ENCODE results near the gene SCT. TPM values are rescaled to one million over a fixed set of nuclear protein-coding genes. Genes with fewer than 3 reads are reported as not detected.

The SCT gene
- total RNA-seq, 1 donor from 2014 or later = not detected

DNA sequence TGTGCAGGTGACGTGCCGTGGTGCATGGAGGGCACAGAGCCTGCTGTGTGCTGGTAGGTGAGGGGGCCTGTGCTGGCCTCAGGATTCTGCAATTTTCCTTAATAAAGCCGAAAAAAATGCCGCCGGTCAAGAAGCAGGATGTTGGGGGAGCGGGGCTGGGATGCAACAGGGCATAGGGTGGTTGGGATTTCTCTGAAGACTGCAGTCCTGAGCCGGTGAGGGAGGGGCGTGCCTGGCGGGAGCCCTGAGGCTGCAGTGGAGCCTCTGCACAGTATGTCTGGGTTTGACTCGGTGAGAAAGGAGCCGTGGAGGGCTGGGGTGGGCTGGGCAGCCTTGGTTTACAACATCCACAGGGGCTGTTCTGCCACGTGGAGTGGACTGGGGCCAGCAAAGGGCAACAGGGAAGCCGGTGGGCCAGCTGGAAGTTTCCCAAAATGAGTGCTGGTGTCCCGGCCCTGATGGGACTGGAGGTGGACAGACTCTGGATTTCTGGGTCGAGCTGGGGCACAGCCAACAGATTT is 3.6 kb downstream of the SCT start:
- no peaks in the 10 kb centered on the region for H3K36me3 ChIP-seq
- DNase-seq (no peak), ATAC-seq (no peak)
- no peak overlapping the region for H3K27ac ChIP-seq
- no peak overlapping the region for H3K4me3 ChIP-seq
- no peaks in the 10 kb centered on the region for H3K4me1 ChIP-seq
- intact Hi-C loops (cut with DNase I) = no loop called here
- peaks cover 22% of the 10 kb centered on the region for H3K27me3 ChIP-seq (ENCODE audit: low read depth)
- TF ChIP-seq, protein P1, sequence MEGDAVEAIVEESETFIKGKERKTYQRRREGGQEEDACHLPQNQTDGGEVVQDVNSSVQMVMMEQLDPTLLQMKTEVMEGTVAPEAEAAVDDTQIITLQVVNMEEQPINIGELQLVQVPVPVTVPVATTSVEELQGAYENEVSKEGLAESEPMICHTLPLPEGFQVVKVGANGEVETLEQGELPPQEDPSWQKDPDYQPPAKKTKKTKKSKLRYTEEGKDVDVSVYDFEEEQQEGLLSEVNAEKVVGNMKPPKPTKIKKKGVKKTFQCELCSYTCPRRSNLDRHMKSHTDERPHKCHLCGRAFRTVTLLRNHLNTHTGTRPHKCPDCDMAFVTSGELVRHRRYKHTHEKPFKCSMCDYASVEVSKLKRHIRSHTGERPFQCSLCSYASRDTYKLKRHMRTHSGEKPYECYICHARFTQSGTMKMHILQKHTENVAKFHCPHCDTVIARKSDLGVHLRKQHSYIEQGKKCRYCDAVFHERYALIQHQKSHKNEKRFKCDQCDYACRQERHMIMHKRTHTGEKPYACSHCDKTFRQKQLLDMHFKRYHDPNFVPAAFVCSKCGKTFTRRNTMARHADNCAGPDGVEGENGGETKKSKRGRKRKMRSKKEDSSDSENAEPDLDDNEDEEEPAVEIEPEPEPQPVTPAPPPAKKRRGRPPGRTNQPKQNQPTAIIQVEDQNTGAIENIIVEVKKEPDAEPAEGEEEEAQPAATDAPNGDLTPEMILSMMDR (IDR thresholded peaks at IDR 0.05) = no peak
- H3K9me3 ChIP-seq = no peaks in the 10 kb centered on the region

DNA sequence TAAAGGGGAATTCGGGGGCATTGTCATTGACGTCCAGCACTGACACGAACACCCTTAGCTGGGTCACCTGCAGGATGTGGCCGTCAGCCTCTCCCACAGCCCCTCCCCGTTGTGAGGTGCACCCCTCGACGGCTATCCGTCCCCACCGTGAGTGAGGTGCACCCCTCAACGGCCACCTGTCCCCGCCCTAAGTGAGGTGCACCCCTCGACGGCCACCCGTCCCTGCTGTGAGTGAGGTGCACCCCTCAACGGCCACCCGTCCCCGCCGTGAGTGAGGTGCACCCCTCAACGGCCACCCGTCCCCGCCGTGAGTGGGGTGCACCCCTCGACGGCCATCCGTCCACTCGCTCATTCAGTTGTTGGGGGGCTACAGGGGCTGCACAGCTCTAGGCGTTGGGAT is 5.1 kb downstream of the SCT start:
- Histone ChIP-seq H3K27me3 (ENCODE audit: low read depth) (peaks cover 22% of the 10 kb centered on the region), H3K9me3 (no peaks in the 10 kb centered on the region), H3K27ac (no peak overlapping the region), H3K4me1 (peaks cover 3% of the 10 kb centered on the region), H3K36me3 (no peaks in the 10 kb centered on the region), H3K4me3 (no peak overlapping the region)
- intact Hi-C loops (cut with DNase I) = no loop called here
- DNase-seq = no peak
- ATAC-seq = no peak
- TF ChIP-seq, protein P1 (IDR thresholded peaks at IDR 0.05) = no peak

DNA sequence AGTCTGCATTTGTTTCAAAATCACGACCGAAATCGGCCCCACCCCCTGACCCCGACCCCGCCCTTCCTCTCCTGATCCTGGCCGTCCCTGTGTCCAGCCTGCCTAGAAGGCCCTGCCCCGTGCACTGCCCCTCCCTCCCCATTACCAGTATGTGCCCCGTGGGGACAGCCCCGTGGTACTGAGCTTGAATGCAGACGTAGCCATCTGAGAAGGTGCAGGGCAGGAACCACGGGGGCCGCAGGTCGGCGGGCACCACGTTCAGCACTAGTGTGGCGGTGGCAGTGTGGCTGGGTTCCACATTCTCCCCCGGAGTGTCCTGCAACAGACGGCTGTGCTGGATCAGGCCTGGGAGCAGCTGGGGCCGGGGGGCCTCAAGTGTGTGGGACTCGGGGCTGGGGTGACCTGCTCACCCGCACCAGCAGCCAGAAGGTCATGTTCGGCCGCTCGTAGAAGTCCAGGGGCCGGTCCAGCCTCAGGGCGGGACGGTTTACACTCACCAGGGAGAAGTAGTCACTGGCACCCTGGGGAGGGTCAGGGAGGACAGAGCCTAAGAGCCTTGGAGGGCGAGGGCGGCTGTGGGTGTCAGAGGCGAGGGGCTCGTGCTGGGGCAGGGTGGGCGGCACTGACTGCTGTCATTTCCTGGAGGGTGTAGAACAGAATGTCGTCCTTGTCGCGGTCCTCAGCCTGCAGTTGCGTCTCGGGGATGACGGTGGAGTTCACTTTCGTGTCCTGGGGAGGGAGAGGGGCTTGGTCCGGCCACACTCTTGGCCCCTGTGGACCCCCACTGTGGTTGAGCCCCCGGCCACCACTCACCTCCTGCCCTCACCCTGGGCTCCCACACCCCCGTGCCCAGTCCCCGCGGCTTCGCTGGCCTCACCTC is 5.8 kb downstream of the SCT start:
- no peak for DNase-seq
- intact Hi-C loops (cut with DNase I) = no loop called here

DNA sequence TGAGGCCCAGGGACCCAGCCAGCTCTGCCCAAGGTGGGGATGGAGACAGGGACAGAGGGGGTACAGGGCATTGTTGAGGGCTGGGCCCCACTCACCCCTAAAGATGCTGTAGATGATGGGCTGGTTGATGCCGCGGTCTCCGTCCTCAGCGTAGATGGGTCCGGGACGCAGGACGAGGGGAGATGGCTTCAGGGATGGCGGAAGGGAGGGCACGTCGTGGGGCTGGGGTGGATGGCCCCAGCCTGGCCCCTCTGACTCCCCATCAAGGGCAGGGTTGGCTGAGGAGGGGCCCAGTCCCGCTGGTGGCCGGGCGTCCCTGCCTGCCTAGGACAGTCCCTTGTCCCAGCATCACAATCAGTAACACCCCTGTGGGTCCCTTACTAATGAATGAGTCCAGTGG is 6.8 kb downstream of the SCT start:
- H3K27me3 ChIP-seq (ENCODE audit: low read depth) = peaks cover 6% of the 10 kb centered on the region
- intact Hi-C loops (cut with DNase I) = no loop called here
- no peak for DNase-seq

More for the DNA sequence above, 5.8 kb downstream of the SCT start:
- H3K27ac ChIP-seq = no peak overlapping the region
- TF ChIP-seq, protein P1 (IDR thresholded peaks at IDR 0.05) = no peak
- H3K27me3 ChIP-seq (ENCODE audit: low read depth) = peaks cover 16% of the 10 kb centered on the region
- H3K36me3 ChIP-seq = no peaks in the 10 kb centered on the region
- H3K9me3 ChIP-seq = no peaks in the 10 kb centered on the region
- H3K4me1 ChIP-seq = peaks cover 9% of the 10 kb centered on the region
- ATAC-seq = no peak
- H3K4me3 ChIP-seq = no peak overlapping the region

DNA sequence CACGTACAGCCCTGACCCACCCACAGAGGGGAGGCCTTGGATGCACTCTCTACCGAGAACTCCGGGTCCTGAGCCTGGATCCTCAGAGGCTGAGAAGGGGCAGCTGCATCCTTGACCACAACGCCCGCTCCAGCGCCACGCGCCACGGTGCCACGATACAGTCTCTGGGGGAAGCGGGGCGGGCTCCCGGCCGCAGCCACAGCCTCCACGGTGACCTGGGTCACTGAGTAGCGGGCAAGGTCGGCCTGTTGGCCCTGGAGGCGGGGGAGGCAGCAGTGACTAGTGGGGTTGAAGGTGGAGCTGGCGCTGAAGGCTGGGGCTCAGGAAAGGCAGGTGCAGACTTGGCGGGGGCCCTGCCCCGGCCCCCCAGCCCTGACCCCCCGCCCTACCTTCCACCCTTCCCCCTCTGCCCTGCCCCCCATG is 7.3 kb downstream of the SCT start:
- TF ChIP-seq, protein P1 (IDR thresholded peaks at IDR 0.05) = no peak
- Histone ChIP-seq H3K4me3 (no peak overlapping the region), H3K27me3 (ENCODE audit: low read depth) (peaks cover 2% of the 10 kb centered on the region), H3K4me1 (peaks cover 18% of the 10 kb centered on the region), H3K27ac (no peak overlapping the region), H3K9me3 (no peaks in the 10 kb centered on the region), H3K36me3 (peaks cover 7% of the 10 kb centered on the region)
- no peak for ATAC-seq
- DNase-seq = no peak
- intact Hi-C loops (cut with DNase I) = no loop called here

More for the DNA sequence above, 6.8 kb downstream of the SCT start:
- TF ChIP-seq, protein P1 (IDR thresholded peaks at IDR 0.05) = no peak
- peaks cover 2% of the 10 kb centered on the region for H3K36me3 ChIP-seq
- peaks cover 12% of the 10 kb centered on the region for H3K4me1 ChIP-seq
- no peaks in the 10 kb centered on the region for H3K9me3 ChIP-seq
- no peak overlapping the region for H3K27ac ChIP-seq
- H3K4me3 ChIP-seq = no peak overlapping the region
- ATAC-seq = no peak

Data from lower lobe of right lung (tissue), 2 donors.